ENCODE data around the gene XXYLT1. TPM values are rescaled to one million over a fixed set of nuclear protein-coding genes. Genes with fewer than 3 reads are reported as not detected.

The XXYLT1 gene
- total RNA-seq, 2 experiments from 2014 or later: 5.4 to 5.7 TPM

GRCh38 chr3:195079636-195080035 lies 191.3 kb downstream of the XXYLT1 start:
- POLR2A ChIA-PET: no interaction called here
- Mint-ChIP-seq H3K9me3 (ENCODE audit: low read depth) (no peaks in the 10 kb centered on the region), H3K4me1 (no peaks in the 10 kb centered on the region)

DNA sequence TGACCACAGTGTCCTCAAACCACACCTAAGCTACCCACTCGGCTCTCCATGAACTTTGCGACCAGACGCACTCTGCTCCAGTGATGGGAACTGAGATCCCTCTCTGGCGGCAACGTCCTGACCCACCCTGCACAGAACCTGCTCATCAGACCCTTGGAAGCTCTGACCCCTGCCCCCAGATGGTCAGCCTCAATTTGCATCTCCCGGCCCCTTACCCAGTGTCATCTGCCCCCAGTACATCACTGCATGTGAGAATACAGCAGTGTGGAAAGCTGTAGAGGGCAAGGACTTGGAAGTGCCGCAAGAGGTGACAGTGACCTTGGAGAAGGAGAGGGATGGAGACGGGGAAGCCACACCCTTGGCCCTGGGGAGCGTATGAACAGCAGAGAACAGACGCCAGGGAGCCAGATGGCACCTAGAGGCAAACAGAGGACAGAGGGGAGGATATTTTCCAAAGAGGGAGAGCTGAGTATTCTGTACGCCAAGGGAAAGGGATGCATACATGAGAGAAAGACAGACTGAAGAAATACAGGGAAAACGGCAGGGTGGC lies 192.0 kb downstream of the XXYLT1 start:
- ChIA-PET POLR2A (no interaction called here), CTCF (interaction anchor here (0.8 kb wide), 1 partner anchor 207 kb away, joined by 3 read pairs; no protein-coding TSS in a partner anchor)
- intact Hi-C loops (cut with DNase I, micrococcal nuclease): no loop called here
- H3K36me3 Mint-ChIP-seq (ENCODE audit: low read depth): no peaks in the 10 kb centered on the region
- no peaks in the 10 kb centered on the region for H3K9me3 Mint-ChIP-seq (ENCODE audit: low read depth)
- no peak for DNase-seq
- H3K4me1 Mint-ChIP-seq: no peaks in the 10 kb centered on the region
- no peak overlapping the region for H3K27ac Mint-ChIP-seq
- no peaks in the 10 kb centered on the region for H3K27me3 Mint-ChIP-seq
- H3K4me3 Mint-ChIP-seq: no peak overlapping the region
- no peak for ATAC-seq

More at GRCh38 chr3:195079636-195080035, 191.3 kb downstream of the XXYLT1 start:
- no peaks in the 10 kb centered on the region for H3K36me3 Mint-ChIP-seq (ENCODE audit: low read depth)
- CTCF ChIA-PET: interaction anchor here (0.8 kb wide), 1 partner anchor 207 kb away, joined by 3 read pairs; no protein-coding TSS in a partner anchor
- ATAC-seq (no peak), DNase-seq (no peak)
- H3K27ac Mint-ChIP-seq: no peak overlapping the region
- intact Hi-C loops (cut with DNase I, micrococcal nuclease): no loop called here
- H3K4me3 Mint-ChIP-seq: no peak overlapping the region
- H3K27me3 Mint-ChIP-seq: no peaks in the 10 kb centered on the region

GRCh38 chr3:195077611-195078540 lies 193.1 kb downstream of the XXYLT1 start:
- H3K9me3 Mint-ChIP-seq (ENCODE audit: low read depth): no peaks in the 10 kb centered on the region
- CTCF ChIA-PET: no interaction called here
- H3K4me3 Mint-ChIP-seq: no peak overlapping the region
- no peaks in the 10 kb centered on the region for H3K4me1 Mint-ChIP-seq
- POLR2A ChIA-PET: no interaction called here
- no peak overlapping the region for H3K27ac Mint-ChIP-seq
- H3K27me3 Mint-ChIP-seq: no peaks in the 10 kb centered on the region
- DNase-seq (no peak), ATAC-seq (no peak)
- no peaks in the 10 kb centered on the region for H3K36me3 Mint-ChIP-seq (ENCODE audit: low read depth)
- intact Hi-C loops (cut with DNase I, micrococcal nuclease): no loop called here

DNA sequence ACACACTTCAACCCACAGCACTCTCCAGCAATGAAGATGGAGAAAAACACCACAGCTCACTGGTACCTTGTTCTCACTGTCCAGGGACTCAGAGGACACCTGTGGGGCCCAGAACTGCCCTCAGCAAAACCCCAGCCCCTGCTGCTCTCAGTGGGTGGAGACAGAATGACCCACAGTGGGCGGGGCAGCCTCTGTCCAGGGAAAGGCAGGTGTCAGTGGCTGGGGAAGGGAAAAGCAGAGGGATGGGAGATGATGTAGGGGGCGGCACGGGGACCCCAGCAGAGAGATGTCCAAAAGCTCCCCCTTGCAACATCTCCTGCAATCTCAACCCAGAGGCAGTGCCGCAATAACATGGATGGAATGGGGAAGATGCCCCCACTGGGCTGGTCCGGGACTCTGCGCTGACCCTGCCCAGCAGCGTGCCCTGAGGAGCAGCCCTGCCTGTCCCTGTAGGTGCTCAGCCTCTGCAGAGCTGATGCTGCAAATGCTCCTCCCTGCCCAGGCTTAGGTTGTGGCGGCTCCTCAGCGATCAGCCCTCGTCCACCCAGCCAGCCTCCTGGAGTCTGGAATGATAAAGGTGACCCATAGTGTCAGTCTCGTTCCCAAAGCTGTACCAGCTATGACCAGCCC lies 193.9 kb downstream of the XXYLT1 start:
- intact Hi-C loops (cut with DNase I, micrococcal nuclease): no loop called here
- no peak for ATAC-seq
- Mint-ChIP-seq H3K9me3 (ENCODE audit: low read depth) (no peaks in the 10 kb centered on the region), H3K27ac (no peak overlapping the region), H3K4me3 (no peak overlapping the region), H3K36me3 (ENCODE audit: low read depth) (no peaks in the 10 kb centered on the region), H3K27me3 (no peaks in the 10 kb centered on the region), H3K4me1 (no peaks in the 10 kb centered on the region)
- no peak for DNase-seq
- POLR2A ChIA-PET: no interaction called here
- CTCF ChIA-PET: no interaction called here

DNA sequence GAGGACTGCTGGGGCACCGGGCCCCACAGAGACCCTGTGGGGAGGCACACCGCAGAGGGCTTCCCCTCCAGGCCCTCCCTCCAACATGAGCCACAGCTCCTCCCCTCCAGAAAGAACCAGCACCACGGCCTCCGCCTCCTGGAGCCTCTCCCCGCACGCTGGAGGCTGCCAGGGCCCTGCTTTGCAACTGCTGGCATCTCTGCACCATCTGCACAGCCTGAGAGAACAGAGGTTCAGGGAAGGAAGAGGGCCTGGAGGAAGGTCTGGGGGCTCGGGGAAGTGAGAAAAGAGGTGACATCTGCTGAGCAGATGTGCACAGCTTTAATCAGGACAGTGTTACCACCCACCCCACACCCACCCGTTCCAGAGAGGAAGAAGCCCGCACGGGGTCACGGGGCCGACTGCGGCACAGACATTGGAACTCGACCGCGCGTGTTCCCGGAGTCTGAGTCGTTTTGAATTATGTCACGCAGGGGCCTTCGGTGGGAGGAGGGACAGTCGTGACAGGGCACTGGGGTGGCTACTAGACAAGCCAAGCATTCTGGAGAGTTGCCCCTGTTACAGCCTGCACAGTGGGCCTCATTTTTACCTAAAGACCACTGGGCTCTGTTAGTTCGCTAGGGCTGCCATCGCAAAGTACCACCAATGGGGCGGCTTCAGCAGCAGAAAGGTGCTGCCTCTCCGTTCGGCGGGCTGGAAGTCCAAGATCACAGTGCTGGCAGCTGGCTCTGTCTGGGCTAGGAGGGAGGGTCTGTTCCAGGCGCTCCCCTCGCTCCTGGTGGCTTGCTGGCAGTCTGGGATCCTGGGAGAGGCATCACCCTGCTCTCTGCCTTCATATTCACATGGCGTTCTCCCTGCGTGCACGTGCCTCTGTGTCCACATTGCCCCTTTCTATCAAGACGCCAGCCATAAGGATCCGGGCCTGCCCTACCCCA lies 194.8 kb downstream of the XXYLT1 start:
- no peaks in the 10 kb centered on the region for H3K9me3 Mint-ChIP-seq (ENCODE audit: low read depth)
- no peak for ATAC-seq
- no peaks in the 10 kb centered on the region for H3K4me1 Mint-ChIP-seq
- ChIA-PET POLR2A (no interaction called here), CTCF (no interaction called here)
- no peak overlapping the region for H3K27ac Mint-ChIP-seq
- no peaks in the 10 kb centered on the region for H3K36me3 Mint-ChIP-seq (ENCODE audit: low read depth)
- no peak overlapping the region for H3K4me3 Mint-ChIP-seq
- no peak for DNase-seq
- no peaks in the 10 kb centered on the region for H3K27me3 Mint-ChIP-seq
- intact Hi-C loops (cut with DNase I, micrococcal nuclease): no loop called here

DNA sequence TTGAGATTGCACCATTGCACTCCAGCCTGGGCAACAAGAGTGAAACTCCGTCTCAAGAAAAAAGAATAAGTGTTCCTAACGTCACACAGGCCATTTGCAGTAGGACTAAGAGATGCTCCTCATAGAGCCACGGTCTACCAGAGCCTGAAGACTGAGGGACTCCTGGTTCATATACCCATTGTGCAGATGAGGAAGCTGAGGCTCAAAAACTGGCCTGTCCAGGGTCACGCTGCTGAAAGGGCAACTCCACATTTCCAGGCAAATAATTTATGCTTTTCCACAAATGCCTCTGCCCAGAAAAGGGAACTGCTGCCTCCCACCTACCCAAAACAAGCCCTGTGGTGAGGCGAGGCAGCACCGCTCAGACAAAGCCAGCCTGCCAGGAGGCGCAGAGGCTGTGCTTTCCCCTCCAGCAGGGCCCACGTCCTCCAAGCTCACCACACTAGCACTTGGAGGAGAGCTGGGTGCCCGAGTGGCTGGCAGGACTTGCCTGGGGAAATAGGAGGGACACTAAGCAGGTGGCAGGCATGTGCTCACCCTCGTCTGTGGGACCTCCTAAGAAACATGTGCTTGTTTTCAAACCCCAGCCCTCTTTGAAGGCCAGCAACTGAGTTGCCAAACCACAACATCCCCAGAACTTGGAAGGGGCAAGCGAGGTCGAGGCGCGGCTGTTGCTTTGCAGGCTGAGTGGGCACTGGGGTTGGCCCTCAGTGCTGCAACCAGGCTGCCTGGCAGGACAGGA lies 195.6 kb downstream of the XXYLT1 start:
- Mint-ChIP-seq H3K9me3 (ENCODE audit: low read depth) (no peaks in the 10 kb centered on the region), H3K4me1 (no peaks in the 10 kb centered on the region), H3K4me3 (no peak overlapping the region), H3K27me3 (no peaks in the 10 kb centered on the region), H3K36me3 (ENCODE audit: low read depth) (no peaks in the 10 kb centered on the region), H3K27ac (no peak overlapping the region)
- no peak for DNase-seq
- intact Hi-C loops (cut with DNase I, micrococcal nuclease): no loop called here
- CTCF ChIA-PET: no interaction called here
- no peak for ATAC-seq
- POLR2A ChIA-PET: no interaction called here

DNA sequence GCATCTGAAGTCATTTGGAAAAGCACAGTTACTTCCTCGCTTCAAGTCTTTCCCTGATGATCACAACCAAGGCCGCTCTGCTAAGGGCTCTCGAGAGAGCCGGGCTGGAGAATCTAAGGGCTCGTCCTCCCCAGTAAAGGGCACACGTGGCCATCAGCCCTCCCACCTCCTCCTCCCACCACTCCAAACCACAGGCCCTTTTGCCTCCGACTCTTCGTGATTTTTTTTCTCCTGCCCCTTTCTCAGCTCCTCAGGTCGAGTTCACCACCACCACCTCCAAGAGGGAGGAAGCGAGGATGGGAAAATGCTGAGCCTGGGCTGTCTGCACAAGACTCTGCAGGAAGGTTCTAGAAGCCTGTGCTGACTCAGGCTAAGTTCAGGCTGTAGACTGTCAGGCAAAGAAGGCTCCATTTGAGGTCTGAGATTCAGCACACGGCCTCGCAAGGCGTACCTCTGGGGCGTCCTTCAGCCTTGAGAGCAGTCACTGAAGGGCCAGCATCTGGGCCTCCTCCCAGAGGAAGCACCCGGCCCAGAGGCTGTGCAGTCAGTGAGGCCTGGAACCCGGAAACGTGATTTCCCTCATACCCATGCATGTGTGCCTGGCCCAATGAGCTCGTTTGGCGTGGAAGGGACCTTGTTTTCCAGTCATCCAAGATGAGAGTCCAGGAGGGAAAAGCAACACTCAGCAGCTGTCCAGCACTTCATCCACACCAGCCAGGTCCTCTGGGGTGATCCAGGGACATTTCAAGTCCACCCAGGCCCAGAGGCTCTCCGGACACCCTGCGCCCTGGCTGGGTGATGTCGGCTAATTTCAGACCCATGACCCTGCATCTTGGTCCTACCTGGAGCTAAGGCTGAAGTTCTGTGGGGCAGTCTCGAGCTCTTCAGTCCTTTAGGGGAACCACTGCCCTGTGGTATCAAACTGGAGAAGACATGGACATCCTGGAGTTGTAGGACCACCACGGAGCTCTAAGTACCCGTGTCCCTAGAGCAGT lies 196.8 kb downstream of the XXYLT1 start:
- Mint-ChIP-seq H3K27me3 (no peaks in the 10 kb centered on the region), H3K27ac (no peak overlapping the region), H3K36me3 (ENCODE audit: low read depth) (no peaks in the 10 kb centered on the region), H3K4me1 (no peaks in the 10 kb centered on the region), H3K9me3 (ENCODE audit: low read depth) (no peaks in the 10 kb centered on the region), H3K4me3 (no peak overlapping the region)
- ATAC-seq: no peak
- no peak for DNase-seq
- intact Hi-C loops (cut with DNase I, micrococcal nuclease): no loop called here
- POLR2A ChIA-PET: no interaction called here
- CTCF ChIA-PET: interaction anchor here (0.6 kb wide), 1 partner anchor 64 kb away, joined by 3 read pairs; no protein-coding TSS in a partner anchor

DNA sequence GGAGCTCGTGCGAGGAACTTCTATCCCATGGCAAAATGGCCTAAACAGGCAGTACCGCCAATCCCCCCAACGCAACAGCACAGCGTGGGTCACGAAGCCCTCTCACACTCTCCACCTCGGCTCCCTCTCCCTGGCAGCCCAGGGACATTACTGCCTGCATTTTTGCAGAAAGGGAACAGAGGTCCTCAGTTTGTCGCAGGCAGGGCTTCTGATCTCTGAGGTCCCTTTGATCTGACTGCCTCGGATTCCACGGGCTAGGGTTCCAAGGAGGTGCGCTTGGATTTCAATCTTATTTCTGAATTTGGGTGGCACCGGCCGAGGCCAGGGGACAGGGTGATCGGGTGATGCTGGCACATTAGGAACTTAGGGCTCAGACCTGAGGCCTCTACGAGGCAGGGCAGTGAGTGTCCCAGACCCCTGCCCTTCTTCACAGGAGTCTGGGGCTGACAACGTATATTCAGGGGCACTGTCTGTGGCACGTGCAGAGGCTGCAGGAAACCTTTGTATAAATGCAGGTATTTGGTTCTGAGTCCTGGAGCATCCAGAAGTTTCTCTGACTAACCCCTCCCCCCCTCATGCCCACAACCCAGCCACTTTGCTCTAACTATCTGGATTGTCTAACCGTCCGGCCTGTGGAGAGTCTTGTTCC lies 197.9 kb downstream of the XXYLT1 start:
- no peaks in the 10 kb centered on the region for H3K9me3 Mint-ChIP-seq (ENCODE audit: low read depth)
- no peaks in the 10 kb centered on the region for H3K4me1 Mint-ChIP-seq
- no peaks in the 10 kb centered on the region for H3K27me3 Mint-ChIP-seq
- H3K27ac Mint-ChIP-seq: no peak overlapping the region
- no peak overlapping the region for H3K4me3 Mint-ChIP-seq
- POLR2A ChIA-PET: no interaction called here
- DNase-seq: no peak
- peaks cover 4% of the 10 kb centered on the region for H3K36me3 Mint-ChIP-seq (ENCODE audit: low read depth)
- CTCF ChIA-PET: no interaction called here
- intact Hi-C loops (cut with DNase I, micrococcal nuclease): no loop called here
- ATAC-seq: no peak

- H3K4me3 Mint-ChIP-seq: no peak overlapping the region
- DNase-seq (no peak), ATAC-seq (no peak)
- peaks cover 7% of the 10 kb centered on the region for H3K36me3 Mint-ChIP-seq (ENCODE audit: low read depth)
- intact Hi-C loops (cut with DNase I, micrococcal nuclease): no loop called here
- no peak overlapping the region for H3K27ac Mint-ChIP-seq
- CTCF ChIA-PET: no interaction called here
- no peaks in the 10 kb centered on the region for H3K4me1 Mint-ChIP-seq
- POLR2A ChIA-PET: no interaction called here
- no peaks in the 10 kb centered on the region for H3K27me3 Mint-ChIP-seq
- H3K9me3 Mint-ChIP-seq (ENCODE audit: low read depth): no peaks in the 10 kb centered on the region
These were observed 198.8 kb downstream of the XXYLT1 start for GRCh38 chr3:195071916-195072820.
